GM19328 (cell line): Measurements from ENCODE around the gene EQTN.

Source experiments
- ATAC-seq: cut with Tn5 transposase; IDR thresholded peaks from one replicate; pipeline ENCODE4 v1.9.1; 2021; ENCODE audit warnings: mild to moderate bottlenecking, moderate library complexity; ENCODE audit not compliant: unreplicated experiment

The EQTN gene

DNA sequence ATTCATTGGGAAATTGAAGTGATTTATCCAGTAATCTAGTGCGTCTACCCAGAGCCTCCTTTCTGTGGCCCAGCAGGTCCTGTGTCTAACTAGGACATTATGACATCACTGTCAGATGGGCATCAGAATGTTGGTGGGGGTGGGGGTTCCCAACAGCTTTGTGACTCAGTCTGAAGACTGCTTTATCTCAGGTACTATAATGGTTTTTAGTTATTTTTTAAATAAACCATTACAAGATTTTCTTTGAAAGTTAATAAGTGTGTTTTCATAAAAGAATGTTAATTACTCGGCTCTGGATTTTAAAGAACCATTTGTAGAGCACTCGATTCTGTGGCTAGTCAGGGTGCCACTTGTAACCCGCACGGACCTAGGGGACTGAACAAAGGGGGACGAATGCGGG lies at the start of gene EQTN:
TSS of gene EQTN (minus strand) at position 101 of the 400 bp plus-strand sequence. CDS start at position 6, 95 bp downstream.
- ATAC-seq: no peak

DNA sequence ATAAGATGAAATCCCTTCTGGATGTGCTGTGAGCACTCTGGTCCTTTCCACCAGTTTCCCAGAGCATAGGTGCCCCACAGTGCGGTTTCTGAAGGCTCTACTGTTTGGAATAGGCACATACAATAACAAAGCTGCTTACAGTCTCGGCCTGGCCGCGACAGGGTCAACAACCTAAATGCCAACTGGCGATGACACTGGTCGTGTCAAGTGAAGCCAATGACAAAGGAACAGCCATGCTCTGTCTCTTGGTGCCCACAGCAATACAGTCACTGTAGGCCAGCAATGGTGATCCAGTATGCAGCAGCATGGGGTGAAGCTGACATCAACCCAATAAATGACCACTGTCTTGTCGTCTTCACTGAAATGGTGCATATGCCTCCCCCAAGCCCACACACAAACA lies 47.8 kb upstream of the EQTN start:
- ATAC-seq: no peak

DNA sequence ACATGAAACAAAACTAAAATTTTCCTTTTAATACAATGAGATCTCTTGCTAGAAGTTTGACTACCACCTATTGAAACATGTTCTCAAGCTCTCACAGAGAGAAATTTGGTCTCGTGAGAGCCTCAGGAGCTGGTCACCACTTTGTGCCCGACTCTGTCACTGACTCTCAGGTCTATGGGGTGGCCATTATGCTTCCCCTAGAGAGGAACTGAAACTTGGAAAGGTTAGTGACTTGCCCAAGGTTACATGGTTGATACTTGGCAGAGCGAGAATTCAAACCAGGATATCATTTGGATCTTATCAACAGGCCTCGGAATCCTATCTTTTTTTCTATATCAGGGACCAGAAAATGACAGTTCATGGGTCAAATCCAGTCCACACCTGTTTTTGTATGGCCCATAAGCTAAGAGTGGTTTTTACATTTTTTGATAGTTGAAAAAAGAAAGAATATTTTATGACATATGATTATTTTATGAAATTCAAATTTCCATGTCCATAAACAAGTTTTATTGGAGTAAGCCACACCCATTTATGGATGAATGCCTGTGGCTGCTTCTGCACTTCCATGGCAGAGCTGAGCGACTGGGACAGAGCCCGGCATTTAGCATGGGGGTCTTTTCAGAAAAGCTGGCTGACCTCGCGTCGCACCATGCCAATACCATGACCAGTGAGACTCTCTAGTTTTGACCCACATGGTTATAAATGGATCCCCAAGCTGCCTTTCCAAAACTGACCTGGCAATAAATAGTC lies 44.8 kb upstream of the EQTN start:
- ATAC-seq: no peak

DNA sequence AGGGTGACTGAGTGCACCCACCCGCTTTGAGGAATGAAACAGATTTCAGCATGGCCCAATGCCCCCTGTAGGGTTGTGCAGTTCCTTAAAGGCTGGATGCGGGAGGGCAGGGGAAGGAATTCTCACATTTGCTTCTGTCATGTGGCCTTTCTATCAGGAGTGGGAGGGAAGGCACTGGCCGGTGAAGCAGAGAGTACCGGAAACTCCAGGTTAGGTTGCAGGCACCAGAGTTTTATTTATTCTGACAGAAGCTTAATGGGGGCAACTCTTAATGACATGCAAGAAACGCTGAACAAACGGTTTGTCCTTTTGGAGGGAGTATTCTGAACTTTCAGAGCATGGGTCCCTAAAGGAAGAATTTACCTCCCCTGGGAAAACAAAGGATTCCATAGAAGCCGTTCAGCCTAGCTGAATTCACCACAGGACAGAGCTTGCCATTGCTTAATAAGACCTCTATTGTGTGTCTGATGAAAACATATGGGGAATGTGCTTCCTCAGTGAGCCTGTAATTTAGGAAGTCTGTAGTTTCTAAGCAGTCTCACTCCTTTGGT lies 44.1 kb upstream of the EQTN start:
- ATAC-seq: no peak

DNA sequence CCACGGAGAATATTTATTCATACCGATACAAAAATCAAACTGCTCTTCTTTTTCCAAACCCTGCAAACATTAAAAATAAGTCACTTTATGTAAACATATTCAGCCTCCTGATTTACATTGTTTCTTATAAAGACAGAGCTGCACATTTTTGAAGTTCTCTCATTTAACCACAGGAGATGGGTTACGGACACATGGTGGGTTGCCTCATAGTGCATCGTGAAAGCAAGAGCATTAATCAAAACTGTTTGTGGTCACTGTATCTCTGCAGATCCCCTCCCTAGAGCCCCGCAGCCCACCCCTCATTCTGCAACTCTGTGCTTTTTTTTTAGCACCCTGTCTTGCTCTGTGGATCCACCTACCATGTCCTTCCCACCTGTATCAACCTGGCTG lies 43.3 kb upstream of the EQTN start:
- no peak for ATAC-seq

DNA sequence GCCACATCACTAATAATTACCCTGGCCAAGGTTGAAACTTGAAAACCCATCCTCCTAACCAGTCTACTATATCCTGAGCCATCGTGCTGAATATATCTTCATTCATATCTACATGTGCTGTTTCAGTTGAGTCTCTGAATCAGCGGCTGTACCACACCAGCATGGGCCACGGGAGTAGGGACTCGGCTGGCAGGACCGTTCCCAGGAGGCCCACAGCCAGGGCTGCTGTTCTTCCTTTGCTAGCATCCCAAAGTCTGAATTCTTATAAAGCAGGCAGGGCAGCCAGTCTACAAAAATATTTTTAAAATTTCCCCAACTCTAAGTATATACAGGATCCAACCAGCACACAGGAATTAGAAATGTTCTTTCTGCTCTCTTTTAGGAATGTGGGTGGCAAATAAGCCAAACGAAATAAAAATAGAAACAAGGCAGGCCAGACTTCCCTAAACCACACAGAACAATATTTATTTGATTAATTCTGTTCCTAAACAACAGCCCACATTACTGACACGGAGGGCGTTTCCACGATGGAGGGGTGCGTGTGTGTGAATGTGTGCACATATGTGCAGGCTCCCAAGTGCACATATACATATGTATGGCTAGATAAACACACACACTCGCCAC lies 42.8 kb upstream of the EQTN start:
- ATAC-seq: no peak

DNA sequence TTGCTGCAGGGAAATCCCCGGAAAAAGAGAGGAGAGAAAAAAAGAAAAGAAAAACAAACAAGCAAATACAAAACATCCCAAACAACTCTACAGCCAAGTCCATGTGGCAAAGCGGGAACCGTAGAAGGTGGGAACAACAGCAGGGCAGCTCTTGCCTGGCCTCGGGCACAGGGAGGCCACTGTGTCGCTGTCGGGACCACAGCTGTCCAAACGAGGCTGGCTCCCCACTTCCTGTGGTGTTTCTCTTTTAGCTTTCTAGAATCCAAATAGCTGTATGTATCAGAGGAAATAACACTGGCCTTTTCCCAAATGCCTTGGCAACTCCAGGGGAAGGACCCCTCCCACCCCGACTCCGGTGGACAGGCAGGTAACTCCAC lies 41.6 kb upstream of the EQTN start:
- no peak for ATAC-seq

DNA sequence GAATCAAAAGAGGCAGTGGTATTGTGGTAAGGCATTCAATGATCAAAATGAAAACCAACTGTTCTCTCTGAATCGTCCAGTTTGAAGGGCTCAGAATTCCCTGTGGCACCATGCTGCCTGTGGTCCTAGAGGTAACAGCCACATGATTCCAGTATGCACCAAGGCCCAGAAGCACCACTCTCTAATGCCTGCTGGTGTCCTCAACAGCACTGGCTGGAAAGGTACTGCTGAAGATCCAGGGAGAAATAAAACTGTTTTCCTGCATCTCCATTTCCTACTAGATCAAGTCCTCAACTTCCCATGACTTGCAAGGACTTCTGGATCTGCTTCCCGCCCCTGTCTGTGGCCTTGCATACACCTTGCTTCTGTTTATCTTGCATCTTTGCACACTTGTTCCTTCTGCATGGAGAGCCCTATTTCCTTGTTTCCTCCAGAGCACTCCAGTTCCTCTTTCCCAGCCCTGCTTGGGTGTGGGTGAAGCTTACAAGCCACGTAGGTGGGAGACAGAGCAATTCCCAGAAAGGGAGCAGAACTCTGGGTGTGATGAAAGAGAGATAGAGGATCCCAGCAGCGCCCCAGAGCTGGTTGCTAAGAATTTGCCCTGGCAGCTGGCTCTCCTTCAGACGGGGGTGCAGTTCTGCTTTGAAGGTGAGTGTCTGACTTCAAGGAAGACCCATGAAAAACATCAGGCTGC lies 41.0 kb upstream of the EQTN start:
- no peak for ATAC-seq

DNA sequence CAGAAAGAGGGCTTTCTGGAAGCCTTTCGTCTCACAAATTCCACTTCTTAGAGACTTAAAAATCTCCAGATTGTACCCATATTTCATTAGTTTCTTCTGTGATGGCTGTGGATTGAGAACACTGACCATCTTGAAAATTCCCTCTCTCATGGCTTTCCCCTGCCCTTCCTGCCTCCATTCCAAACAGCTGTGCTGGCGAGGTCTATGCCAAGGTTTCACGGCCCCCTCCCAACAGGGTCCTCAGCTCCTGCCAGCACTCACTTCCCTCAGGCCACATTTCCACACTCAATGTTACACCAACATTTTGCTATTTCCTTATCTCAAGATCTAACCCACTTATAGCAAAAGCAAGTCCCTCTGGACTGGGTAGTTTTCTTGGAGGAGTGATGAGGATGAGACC lies 40.3 kb upstream of the EQTN start:
- no peak for ATAC-seq

DNA sequence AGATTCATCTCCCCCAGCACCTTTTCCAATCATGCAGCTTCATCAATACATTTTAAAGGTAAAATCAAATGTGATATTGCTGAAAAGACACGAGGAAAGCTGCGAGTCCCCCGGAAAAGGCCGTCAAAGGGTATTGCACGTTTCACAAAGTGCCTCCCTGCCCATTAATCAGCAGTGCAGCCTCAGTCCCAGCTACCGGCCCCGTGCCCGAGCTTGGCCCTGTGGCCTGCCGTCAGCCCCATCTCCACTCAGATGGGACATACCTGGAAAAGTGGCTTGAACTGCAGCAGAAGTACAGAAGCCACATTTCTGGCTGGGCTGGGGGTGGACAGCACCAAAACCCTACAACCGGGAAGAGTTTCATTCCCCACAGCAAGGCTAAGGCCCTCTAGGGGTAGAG lies 39.9 kb upstream of the EQTN start:
- no peak for ATAC-seq

DNA sequence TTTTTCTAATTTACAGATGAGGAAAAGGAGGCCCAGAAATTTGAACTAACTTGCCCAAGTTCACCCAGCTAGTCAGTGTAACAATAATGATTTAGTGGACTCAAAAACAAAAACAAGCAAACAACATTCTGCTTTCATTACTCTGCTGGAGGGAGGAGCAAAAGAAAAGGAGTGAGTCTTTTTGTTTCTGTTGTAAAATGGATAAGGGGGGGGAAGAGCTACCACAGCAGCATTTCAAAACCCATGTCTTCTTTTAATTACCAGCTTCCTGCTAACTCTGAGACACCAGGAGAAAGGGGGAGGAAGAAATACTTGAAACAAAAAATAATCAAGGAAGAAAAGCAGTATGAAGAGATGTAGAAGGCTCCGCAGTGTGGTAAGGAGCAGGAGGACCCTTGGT lies 39.2 kb upstream of the EQTN start:
- ATAC-seq: no peak

DNA sequence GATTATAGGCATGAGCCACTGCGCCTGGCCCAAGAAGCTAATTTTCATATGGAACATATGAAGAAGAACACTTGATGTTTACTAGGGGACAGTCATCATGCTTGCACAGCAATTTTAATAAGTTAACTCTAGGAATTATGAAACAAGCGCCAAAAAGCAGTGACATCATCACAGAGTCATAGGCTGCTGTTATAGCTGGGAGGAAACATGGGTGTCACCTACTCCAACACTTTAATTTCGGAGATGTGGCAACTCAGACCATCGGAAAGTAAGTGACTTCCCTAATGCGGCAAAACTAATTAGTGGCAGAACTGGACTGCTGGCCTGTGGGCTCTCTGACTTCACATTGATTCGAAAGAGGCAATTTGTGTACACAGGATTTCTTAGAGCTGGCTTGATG lies 38.1 kb upstream of the EQTN start:
- ATAC-seq: no peak

DNA sequence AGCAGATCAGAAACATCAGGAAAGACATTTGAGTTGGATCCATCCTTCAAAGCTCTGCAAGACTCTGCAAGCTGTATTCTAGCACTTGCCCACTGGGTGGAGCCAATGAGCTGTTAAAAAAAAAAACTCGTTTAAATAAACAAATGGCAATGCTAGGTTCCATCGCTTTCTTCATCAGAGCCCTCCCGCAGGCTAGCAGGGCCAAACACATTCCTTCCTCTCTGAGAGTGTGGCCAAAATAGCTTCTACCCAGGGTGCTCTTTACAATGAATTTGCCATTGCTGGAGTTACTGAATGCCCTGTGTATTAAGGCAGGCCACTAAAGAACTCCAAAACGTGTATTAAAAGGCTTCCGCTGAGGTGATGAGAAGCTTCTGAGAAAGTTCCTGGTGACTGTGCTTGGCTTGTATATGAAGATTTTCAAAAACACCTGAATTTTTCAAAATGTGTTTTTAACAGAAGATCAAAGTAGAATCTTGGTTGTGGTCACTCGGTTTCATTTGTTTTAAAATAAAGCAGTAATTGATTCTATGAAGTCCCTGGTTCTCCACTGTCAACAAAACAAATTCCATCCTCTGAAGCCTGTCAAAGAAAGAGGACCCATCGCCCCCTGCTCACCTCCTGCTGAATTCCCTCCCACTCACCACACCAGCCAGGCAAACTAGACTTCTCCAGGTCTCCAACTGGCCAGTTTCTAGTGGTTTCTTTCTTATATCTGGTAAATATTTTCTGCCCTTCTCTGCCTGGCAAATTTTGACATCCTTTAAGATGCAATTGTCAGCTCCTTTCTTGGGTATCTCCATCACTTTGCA lies 36.5 kb upstream of the EQTN start:
- ATAC-seq: no peak

DNA sequence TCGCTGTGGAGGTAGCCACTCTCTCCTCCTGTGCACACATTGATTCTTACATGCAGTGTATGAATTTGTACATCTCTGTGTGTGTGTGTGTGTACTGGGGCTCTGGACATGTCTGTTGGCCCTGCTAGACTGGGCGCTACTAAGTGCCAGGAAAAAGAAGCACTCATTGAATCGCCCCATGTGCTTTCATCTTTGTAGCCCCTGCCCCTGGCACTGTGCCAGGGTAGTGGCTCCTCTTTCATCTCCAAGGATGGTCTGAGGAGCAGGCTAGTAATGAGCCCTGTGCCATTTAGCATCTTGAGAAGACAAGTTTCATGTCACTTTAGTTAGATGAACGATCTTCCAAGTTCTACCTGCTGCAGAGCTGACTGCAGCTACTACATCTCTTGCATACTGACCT lies 34.4 kb upstream of the EQTN start:
- ATAC-seq: no peak

DNA sequence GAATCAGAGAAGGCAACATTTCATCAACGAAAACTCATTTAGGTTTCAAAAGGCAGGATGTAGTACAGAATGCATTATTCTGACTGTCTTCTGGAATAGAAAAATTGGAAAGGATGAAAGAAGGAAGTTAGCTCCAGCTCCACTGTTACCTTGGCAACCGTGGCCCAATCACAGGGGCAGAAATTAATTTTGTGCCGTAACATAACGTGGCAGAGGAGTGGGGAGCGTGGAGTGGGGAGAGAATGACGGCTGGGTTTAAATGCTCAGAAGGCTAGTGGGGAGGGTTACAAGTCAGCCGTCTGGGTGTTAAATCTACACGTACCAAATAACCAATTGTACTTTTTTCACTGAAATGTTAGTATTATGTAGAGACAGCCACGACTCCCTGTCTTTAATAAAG lies 32.3 kb upstream of the EQTN start:
- no peak for ATAC-seq

DNA sequence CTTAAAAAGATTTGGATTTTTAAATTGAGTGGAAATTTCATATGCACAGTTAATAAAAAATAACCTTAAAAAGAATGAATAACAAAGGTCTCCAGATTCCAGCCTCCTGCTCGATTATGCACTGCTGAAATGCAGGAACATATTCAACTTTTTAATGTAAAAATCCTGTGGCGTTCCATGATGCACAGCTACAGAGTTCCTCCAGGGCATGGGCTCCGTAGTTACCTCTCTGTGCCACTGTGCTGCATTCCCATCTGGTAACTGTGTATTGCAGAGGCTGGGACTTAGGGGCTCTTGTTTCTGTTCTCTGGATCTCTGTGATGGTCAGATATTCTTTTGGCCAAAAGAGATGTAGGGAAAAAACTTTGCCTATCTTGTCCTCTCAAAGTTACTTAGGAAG lies 31.5 kb upstream of the EQTN start:
- ATAC-seq: no peak

DNA sequence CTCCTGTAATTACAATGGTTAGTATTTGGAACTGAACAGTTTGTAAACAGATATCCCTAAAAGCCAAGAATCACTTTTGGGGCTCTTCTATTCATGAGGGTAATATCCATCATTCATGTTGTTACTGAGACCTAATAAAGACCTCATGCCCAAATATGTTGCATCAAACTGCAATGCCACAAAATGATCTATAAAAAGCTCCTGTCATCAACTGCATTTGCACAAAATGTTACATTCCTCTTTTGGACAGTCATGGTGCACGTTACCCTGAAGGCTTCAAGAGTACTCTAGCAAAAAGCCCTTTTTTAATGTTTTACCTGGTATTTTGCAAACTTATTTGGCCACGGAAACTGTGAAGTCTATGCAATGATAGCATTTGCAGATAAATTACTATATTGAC lies 14.2 kb upstream of the EQTN start:
- ATAC-seq: no peak

DNA sequence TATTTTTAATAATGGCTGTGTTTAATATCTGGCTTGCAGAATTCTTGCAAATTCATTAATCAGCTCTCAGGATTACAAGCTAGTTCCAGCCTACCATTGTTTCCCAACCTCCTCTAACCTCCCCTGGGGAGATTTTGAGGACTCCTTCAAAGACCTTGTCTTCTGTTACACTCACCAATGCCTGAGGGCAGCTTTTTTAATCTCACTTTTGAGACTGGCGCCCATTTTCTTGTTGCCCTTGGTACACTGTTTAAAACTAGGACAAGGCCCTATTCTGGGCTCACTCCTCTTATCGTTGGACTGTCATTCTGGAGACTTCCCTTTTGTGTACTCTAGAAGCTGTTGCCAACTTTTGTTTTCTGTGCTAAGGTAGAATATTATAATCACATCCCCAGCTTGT lies 13.6 kb upstream of the EQTN start:
- ATAC-seq: no peak

DNA sequence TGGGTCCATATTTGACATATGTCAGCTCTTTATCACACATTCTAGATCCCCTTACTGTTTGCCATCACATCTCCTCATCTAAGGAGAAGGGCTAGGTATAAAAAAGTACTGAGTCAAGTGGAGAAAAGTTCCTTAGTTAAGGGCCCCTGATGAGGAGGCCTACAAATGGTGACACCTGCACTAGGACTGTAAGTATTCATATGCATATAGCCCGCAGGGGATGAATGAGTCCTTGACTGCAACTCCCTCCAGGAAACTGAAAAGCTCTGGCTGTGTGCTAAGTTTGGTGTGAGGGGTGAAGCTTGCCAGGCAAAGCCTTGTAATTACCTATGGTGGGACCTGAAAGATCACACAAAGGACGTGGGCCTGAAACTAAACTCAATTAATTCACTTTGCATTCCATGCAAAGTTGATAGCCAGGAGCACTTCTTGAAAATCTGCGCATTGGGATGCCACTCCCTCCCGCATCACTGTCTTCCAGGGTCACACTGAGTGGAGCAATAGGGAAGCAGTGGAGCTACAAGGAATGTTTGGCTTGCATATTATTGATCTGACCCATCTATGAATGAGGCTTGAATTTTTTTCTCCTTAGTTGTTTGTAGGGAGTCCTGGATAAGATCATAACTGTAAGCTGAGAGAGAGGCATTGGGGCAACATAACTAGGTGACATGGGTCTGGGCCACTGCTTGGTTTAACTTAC lies 11.9 kb upstream of the EQTN start:
- no peak for ATAC-seq

DNA sequence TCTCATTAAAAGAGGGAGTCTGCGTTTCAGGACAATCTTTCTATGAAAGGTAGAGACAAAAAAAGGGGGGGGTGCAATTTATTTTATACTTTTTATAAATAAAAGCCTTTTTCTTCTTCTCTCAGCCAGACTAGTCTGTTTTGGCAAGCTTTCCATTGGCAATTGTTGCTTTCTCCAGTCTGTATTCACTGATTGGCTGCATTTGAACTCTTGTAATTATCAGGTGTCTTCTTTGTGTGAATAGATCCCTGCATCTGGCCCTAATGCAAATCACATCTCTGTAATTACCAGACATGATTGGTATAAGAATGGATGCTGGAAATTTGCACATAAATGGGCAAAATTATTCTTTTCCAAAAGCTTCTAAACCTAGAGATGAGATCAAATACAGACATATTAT lies 7.6 kb upstream of the EQTN start:
- no peak for ATAC-seq

DNA sequence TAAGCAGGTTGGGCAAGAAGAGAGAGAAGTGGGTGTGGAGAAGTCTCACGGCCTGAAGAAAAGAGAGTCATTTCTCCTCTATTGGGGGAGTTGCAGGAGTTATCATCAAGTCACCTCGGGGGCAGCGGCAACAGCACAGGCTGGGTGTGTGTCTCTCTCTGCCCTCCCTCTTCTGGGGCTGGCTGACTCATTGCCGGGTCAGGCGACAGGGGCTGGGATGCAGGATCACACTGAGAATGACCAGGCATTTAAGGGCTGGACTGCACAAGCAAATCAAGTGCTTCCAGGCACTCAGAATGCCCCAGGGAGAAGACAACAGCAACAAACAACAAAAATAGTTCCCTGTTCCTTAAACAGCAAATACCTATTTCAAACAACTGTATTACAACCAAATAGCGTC lies 6.3 kb upstream of the EQTN start:
- no peak for ATAC-seq
